A549 (cell line): ENCODE measurements around the gene OIP5. TPM values are rescaled to one million over a fixed set of nuclear protein-coding genes. Genes with fewer than 3 reads are reported as not detected.
A peak's percentile ranks its signal among the peaks of the same experiment; 100 is the strongest.

Experiments used
- ATAC-seq, 2 experiments: fragments of 200-7000 bp in 1 of 2; fragments of >200 bp in 1 of 2; cut with Nextera tagmentation in 1 of 2; cut with Tn5 transposase in 1 of 2; 3 replicates each; pipeline versions ENCODE4 v1.8.0 to v1.9.1; 2018 to 2020; ENCODE audit warnings: mild to moderate bottlenecking in 1 of 2, moderate library complexity in 1 of 2
- CTCF ChIA-PET: fragments of 300-600 bp; sonication (Branson Sonifier 250); formaldehyde crosslinking; extraction: SDS; loops from one replicate; lab custom pipeline; 2021; ENCODE audit warnings: antibody characterized with exemption, inconsistent platforms; lab: Yijun Ruan, JAX
- POLR2A ChIA-PET: fragments of 350-600 bp; formaldehyde crosslinking; extraction: SDS; loops from one replicate; lab custom pipeline; 2021; ENCODE audit warnings: antibody characterized with exemption, inconsistent platforms; lab: Yijun Ruan, JAX
- DNase-seq, 2 experiments: peaks; one replicate each; pipeline versions ENCODE4 v3.0.0 to v3.0.0-alpha.2; 2011 to 2016; ENCODE audit warnings: low read depth in 1 of 2, low spot score in 1 of 2
- FAIRE-seq: peaks from 2 replicates; lab custom pipeline; 2011; peaks lifted over from hg19 to GRCh38; lab: Jason Lieb, UNC
- H3K27ac ChIP-seq, 2 experiments: fragments of >200 bp; sonication (Bioruptor Twin); formaldehyde crosslinking; 3 replicates each; pipeline ENCODE4 v1.5.1; 2016 to 2017
- H3K4me1 ChIP-seq: fragments of >200 bp; sonication (Bioruptor Twin); formaldehyde crosslinking; 3 replicates; pipeline ENCODE4 v1.6.1; 2016
- H3K4me2 ChIP-seq: fragments of >200 bp; sonication (Bioruptor Twin); formaldehyde crosslinking; 3 replicates; pipeline ENCODE4 v1.6.1; 2016
- H3K4me3 ChIP-seq: fragments of >200 bp; sonication (Bioruptor Twin); formaldehyde crosslinking; 3 replicates; pipeline ENCODE4 v1.5.1; 2016
- H3K9me3 ChIP-seq: fragments of >200 bp; sonication (Bioruptor Twin); formaldehyde crosslinking; 3 replicates; pipeline ENCODE4 v1.6.1; 2016
- HEYL ChIP-seq: fragments of 250-450 bp; sonication (Bioruptor Pico); IDR thresholded peaks from 2 replicates; pipeline ENCODE4 v1.8.0; 2021; ENCODE audit warnings: mild to moderate bottlenecking, moderate library complexity
- HOXB13 ChIP-seq: fragments of 250-450 bp; sonication (Bioruptor Pico); IDR thresholded peaks from 2 replicates; pipeline ENCODE4 v1.5.0; 2020; ENCODE audit warnings: low read depth, mild to moderate bottlenecking, moderate library complexity
- HOXB5 ChIP-seq: fragments of 250-450 bp; sonication (Bioruptor Pico); IDR thresholded peaks from 2 replicates; pipeline ENCODE4 v1.5.0; 2020; ENCODE audit warnings: mild to moderate bottlenecking, moderate library complexity
- RARB ChIP-seq: fragments of 250-450 bp; sonication (Bioruptor Pico); IDR thresholded peaks from 2 replicates; pipeline ENCODE4 v1.8.0; 2021; ENCODE audit warnings: mild to moderate bottlenecking, moderate library complexity
- WGBS: methylation state at CpG from one replicate; pipeline ENCODE4 v1.1.6; 2017; ENCODE audit errors: missing lambda C conversion rate; 5-methylcytosine and 5-hydroxymethylcytosine counted together
- polyA plus RNA-seq, 4 experiments: library from polyadenylated mRNA; depleted of rRNA in 3 of 4; stranded (reverse); fragments of >200 nt; fragmentation: RNase III in 1 of 4; extraction: RNeasy Plus Mini Kit Qiagen cat#74134 plus additional on column Dnase treatment in 1 of 4; gene quantifications; 2 replicates in 3 of 4; 3 replicates in 1 of 4; pipeline ENCODE4 v1.2.3, GENCODE V29; 2011 to 2017

OIP5 gene
- polyA plus RNA-seq, 2 of the 4 experiments (the other 2 are of a cell fraction): 21.7 to 31.4 TPM

GRCh38 chr15:41259546-41260189, 72.7 kb downstream of the OIP5 start:
- FAIRE-seq: no peak
- ChIA-PET CTCF (interaction anchor here (1.2 kb wide), 1 partner anchor 28 kb away, joined by 6 read pairs; the partner anchor contains the start of gene CHP1), POLR2A (interaction anchor here (0.6 to 1.6 kb wide), 5 partner anchors 10 to 318 kb away, joined by 3 to 13 read pairs (median 6); partner anchors contain the start of genes CHP1 and EXD1)
- DNase-seq: peak in 1 of 2 experiments; percentile 37
- H3K4me2 ChIP-seq: peak overlapping the region; percentile 73
- peak; percentile 62; the same call in 1 of the 2 replicates for TF ChIP-seq HOXB13 (CRISPR knock-in tag)
- TF ChIP-seq HEYL: no peak
- TF ChIP-seq HOXB5 (CRISPR knock-in tag): 0 out of 2 replicates have a peak, but pooled peaks have one; percentile 28
- TF ChIP-seq RARB (CRISPR knock-in tag): 0 out of 2 replicates have a peak, but pooled peaks have one; percentile 27
- H3K27ac ChIP-seq: peak overlapping the region; percentile 92 to 99
- WGBS: 53% methylated on average over 8 of the region's 12 CpGs
- no peaks in the 10 kb centered on the region for H3K9me3 ChIP-seq
- peaks cover 72% of the 10 kb centered on the region for H3K4me1 ChIP-seq
- ATAC-seq: peak in 1 of 2 experiments; percentile 12; a peak in 1 of 6 replicates
- H3K4me3 ChIP-seq: no peak overlapping the region; the same call in 2 of the 3 replicates

Other genes starting within 250 kb of the OIP5 start
- 6.7 and 11.6 TPM in 2 replicates for gene INO80, start 216.3 kb downstream of the OIP5 start, polyA plus RNA-seq (2011; rRNA removed)
- 10.9 to 14.0 TPM (median 13.7 TPM) in 3 replicates for gene INO80, start 216.3 kb downstream of the OIP5 start, polyA plus RNA-seq (2017; fragmentation: RNase III; extraction: RNeasy Plus Mini Kit Qiagen cat#74134 plus additional on column Dnase treatment)
- 0.36 and 0.39 TPM in 2 replicates for gene EXD1, start 101.8 kb downstream of the OIP5 start, polyA plus RNA-seq (2011; rRNA removed)
- gene EXD1, start 101.8 kb downstream of the OIP5 start, polyA plus RNA-seq (2017; fragmentation: RNase III; extraction: RNeasy Plus Mini Kit Qiagen cat#74134 plus additional on column Dnase treatment): 0.14 to 0.34 TPM (median 0.26 TPM) in 3 replicates
- 122 and 138 TPM in 2 replicates for gene CHP1, start 101.3 kb downstream of the OIP5 start, polyA plus RNA-seq (2011; rRNA removed)
- 101 to 117 TPM (median 115 TPM) in 3 replicates for gene CHP1, start 101.3 kb downstream of the OIP5 start, polyA plus RNA-seq (2017; fragmentation: RNase III; extraction: RNeasy Plus Mini Kit Qiagen cat#74134 plus additional on column Dnase treatment)
- gene NUSAP1, start 290 bp upstream of the OIP5 start, polyA plus RNA-seq (2011; rRNA removed): 79.7 and 103 TPM in 2 replicates
- gene NUSAP1, start 290 bp upstream of the OIP5 start, polyA plus RNA-seq (2017; fragmentation: RNase III; extraction: RNeasy Plus Mini Kit Qiagen cat#74134 plus additional on column Dnase treatment): 105 to 118 TPM (median 110 TPM) in 3 replicates
- gene NDUFAF1, start 69.9 kb upstream of the OIP5 start, polyA plus RNA-seq (2011; rRNA removed): 14.0 and 20.4 TPM in 2 replicates
- 13.1 to 14.1 TPM (median 13.7 TPM) in 3 replicates for gene NDUFAF1, start 69.9 kb upstream of the OIP5 start, polyA plus RNA-seq (2017; fragmentation: RNase III; extraction: RNeasy Plus Mini Kit Qiagen cat#74134 plus additional on column Dnase treatment)
- 20.0 and 22.8 TPM in 2 replicates for gene RTF1, start 84.5 kb upstream of the OIP5 start, polyA plus RNA-seq (2011; rRNA removed)
- gene RTF1, start 84.5 kb upstream of the OIP5 start, polyA plus RNA-seq (2017; fragmentation: RNase III; extraction: RNeasy Plus Mini Kit Qiagen cat#74134 plus additional on column Dnase treatment): 21.1 to 22.8 TPM (median 21.5 TPM) in 3 replicates
- gene ITPKA, start 161.3 kb upstream of the OIP5 start, polyA plus RNA-seq (2011; rRNA removed): 0.52 and 0.73 TPM in 2 replicates
- gene ITPKA, start 161.3 kb upstream of the OIP5 start, polyA plus RNA-seq (2017; fragmentation: RNase III; extraction: RNeasy Plus Mini Kit Qiagen cat#74134 plus additional on column Dnase treatment): 1.1 to 1.5 TPM (median 1.3 TPM) in 3 replicates
- gene LTK, start 181.2 kb upstream of the OIP5 start, polyA plus RNA-seq (2011; rRNA removed): 0.09 and 0.10 TPM in 2 replicates
- gene LTK, start 181.2 kb upstream of the OIP5 start, polyA plus RNA-seq (2017; fragmentation: RNase III; extraction: RNeasy Plus Mini Kit Qiagen cat#74134 plus additional on column Dnase treatment): 0.16 to 0.17 TPM (median 0.16 TPM) in 3 replicates
- 8.1 and 10.0 TPM in 2 replicates for gene RPAP1, start 211.7 kb upstream of the OIP5 start, polyA plus RNA-seq (2011; rRNA removed)
- 11.9 to 13.1 TPM (median 12.7 TPM) in 3 replicates for gene RPAP1, start 211.7 kb upstream of the OIP5 start, polyA plus RNA-seq (2017; fragmentation: RNase III; extraction: RNeasy Plus Mini Kit Qiagen cat#74134 plus additional on column Dnase treatment)
- 8.1 and 11.8 TPM in 2 replicates for gene TYRO3, start 226.6 kb upstream of the OIP5 start, polyA plus RNA-seq (2011; rRNA removed)
- 7.2 to 7.9 TPM (median 7.6 TPM) in 3 replicates for gene TYRO3, start 226.6 kb upstream of the OIP5 start, polyA plus RNA-seq (2017; fragmentation: RNase III; extraction: RNeasy Plus Mini Kit Qiagen cat#74134 plus additional on column Dnase treatment)